Activated CD4-positive, CD25-positive, alpha-beta regulatory T cell treated with anti-CD3 and anti-CD28 coated beads, Interleukin-2, amount 50 U/mL, for 24 hours (primary cell): ENCODE data around the gene LRRC41.
"Not testable (repeated sequence)": the region's sequence is repeated elsewhere in the genome, so short reads cannot be mapped to it uniquely, and the experiment has no call there.

Source experiments
- ATAC-seq, 2 donors: fragments of 150-1000 bp; cut with Tn5 transposase; one replicate each; pipeline ENCODE4 v1.10.0; 2021; ENCODE audit warnings: mild to moderate bottlenecking in 1 of 2, moderate library complexity in 1 of 2

The LRRC41 gene

DNA sequence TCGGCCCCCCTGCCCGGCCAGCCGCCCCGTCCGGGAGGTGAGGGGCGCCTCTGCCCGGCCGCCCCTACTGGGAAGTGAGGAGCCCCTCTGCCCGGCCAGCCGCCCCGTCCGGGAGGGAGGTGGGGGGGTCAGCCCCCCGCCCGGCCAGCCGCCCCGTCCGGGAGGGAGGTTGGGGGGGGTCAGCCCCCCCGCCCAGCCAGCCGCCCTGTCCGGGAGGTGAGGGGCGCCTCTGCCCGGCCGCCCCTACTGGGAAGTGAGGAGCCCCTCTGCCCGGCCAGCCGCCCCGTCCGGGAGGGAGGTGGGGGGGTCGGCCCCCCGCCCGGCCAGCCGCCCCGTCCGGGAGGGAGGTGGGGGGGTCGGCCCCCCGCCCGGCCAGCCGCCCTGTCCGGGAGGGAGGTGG, 61.7 kb downstream of the LRRC41 start:
- not testable (repeated sequence) for ATAC-seq

GRCh38 chr1:46238865-46239264, 64.6 kb downstream of the LRRC41 start:
- ATAC-seq, result not testable (repeated sequence)

DNA sequence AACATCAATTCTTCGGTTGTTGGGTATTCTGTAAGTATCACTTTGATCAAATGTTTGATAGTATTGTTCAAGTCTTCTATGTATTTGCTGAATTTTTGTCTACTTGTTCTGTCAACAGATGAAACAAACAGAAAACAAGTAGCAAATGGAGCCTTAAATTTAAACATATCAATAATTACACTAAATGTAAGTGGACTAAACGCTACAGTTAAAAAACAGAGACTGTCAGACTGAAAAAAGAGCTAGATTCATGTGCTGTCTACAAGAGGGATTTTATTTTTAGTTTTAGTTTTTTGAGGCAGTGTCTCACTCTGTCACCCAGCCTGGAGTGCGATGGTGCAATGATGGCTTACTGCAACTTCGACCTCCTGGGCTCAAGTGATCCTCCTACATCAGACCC, 66.5 kb downstream of the LRRC41 start:
- no peak for ATAC-seq

- ATAC-seq, result not testable (repeated sequence)
Measured at GRCh38 chr1:46231231-46231630, 72.2 kb downstream of the LRRC41 start.
